ENCODE data around the gene ANXA4. TPM values are rescaled to one million over a fixed set of nuclear protein-coding genes. Genes with fewer than 3 reads are reported as not detected.
A peak's percentile ranks its signal among the peaks of the same experiment; 100 is the strongest.
"Not testable (repeated sequence)": the region's sequence is repeated elsewhere in the genome, so short reads cannot be mapped to it uniquely, and the experiment has no call there.

The ANXA4 gene
- total RNA-seq, 1 donor from 2014 or later: 39.7 TPM

GRCh38 chr2:69828938-69829255, 87.0 kb downstream of the ANXA4 start:
- no peak for DNase-seq (ENCODE audit: low spot score)
- intact Hi-C loops (cut with DNase I): loop anchor here (10.0 kb wide), 1 partner anchor 316 kb away; no protein-coding TSS in a partner anchor

- peak; percentile 98 for DNase-seq (ENCODE audit: low spot score)
- intact Hi-C loops (cut with DNase I): loop anchor here (10.0 kb wide), 1 partner anchor 315 kb away; no protein-coding TSS in a partner anchor
Measured at GRCh38 chr2:69829256-69830044, 87.5 kb downstream of the ANXA4 start, which contains the start of gene GMCL1. Gene GMCL1 (plus strand): TSS chr2:69829660. CDS start chr2:69829893, 233 bp downstream.

- intact Hi-C loops (cut with DNase I): no loop called here
- DNase-seq (ENCODE audit: low spot score): peak; percentile 82
Measured at GRCh38 chr2:69830045-69830905, 88.3 kb downstream of the ANXA4 start.

- DNase-seq (ENCODE audit: low spot score); intact Hi-C loops (cut with DNase I): not testable (repeated sequence)
Measured at GRCh38 chr2:69830906-69831241, 88.9 kb downstream of the ANXA4 start.

GRCh38 chr2:69831354-69831905, 89.5 kb downstream of the ANXA4 start:
- DNase-seq (ENCODE audit: low spot score): no peak
- intact Hi-C loops (cut with DNase I): no loop called here

GRCh38 chr2:69833752-69834151, 91.8 kb downstream of the ANXA4 start:
- intact Hi-C loops (cut with DNase I): no loop called here
- DNase-seq (ENCODE audit: low spot score): no peak

- intact Hi-C loops (cut with DNase I): no loop called here
- no peak for DNase-seq (ENCODE audit: low spot score)
Measured at GRCh38 chr2:69835666-69836065, 93.7 kb downstream of the ANXA4 start.

GRCh38 chr2:69836316-69836715, 94.4 kb downstream of the ANXA4 start:
- DNase-seq (ENCODE audit: low spot score): no peak
- intact Hi-C loops (cut with DNase I): no loop called here

- DNase-seq (ENCODE audit: low spot score): no peak
- intact Hi-C loops (cut with DNase I): no loop called here
Measured at GRCh38 chr2:69837533-69837932, 95.6 kb downstream of the ANXA4 start.

GRCh38 chr2:69843993-69844392, 102.1 kb downstream of the ANXA4 start:
- no peak for DNase-seq (ENCODE audit: low spot score)
- intact Hi-C loops (cut with DNase I): no loop called here

GRCh38 chr2:69844560-69844959, 102.6 kb downstream of the ANXA4 start:
- intact Hi-C loops (cut with DNase I): no loop called here

GRCh38 chr2:69846182-69847067, 104.5 kb downstream of the ANXA4 start:
- intact Hi-C loops (cut with DNase I): no loop called here
- no peak for DNase-seq (ENCODE audit: low spot score)

More at GRCh38 chr2:69844560-69844959, 102.6 kb downstream of the ANXA4 start:
- DNase-seq (ENCODE audit: low spot score): no peak

GRCh38 chr2:69847068-69847828, 105.3 kb downstream of the ANXA4 start:
- intact Hi-C loops (cut with DNase I): no loop called here
- no peak for DNase-seq (ENCODE audit: low spot score)

GRCh38 chr2:69848186-69848790, 106.4 kb downstream of the ANXA4 start:
- no peak for DNase-seq (ENCODE audit: low spot score)
- intact Hi-C loops (cut with DNase I): no loop called here

GRCh38 chr2:69858261-69858660, 116.3 kb downstream of the ANXA4 start:
- no peak for DNase-seq (ENCODE audit: low spot score)
- intact Hi-C loops (cut with DNase I): no loop called here

- DNase-seq (ENCODE audit: low spot score): no peak
- intact Hi-C loops (cut with DNase I): no loop called here
Measured at GRCh38 chr2:69863298-69863697, 121.4 kb downstream of the ANXA4 start.
